A549 (cell line): ENCODE data around the gene RHOBTB1. TPM values are rescaled to one million over a fixed set of nuclear protein-coding genes. Genes with fewer than 3 reads are reported as not detected.
A peak's percentile ranks its signal among the peaks of the same experiment; 100 is the strongest.
"Not testable (repeated sequence)": the region's sequence is repeated elsewhere in the genome, so short reads cannot be mapped to it uniquely, and the experiment has no call there.

Experiments used
- ATAC-seq, 2 experiments: fragments of 200-7000 bp in 1 of 2; fragments of >200 bp in 1 of 2; cut with Nextera tagmentation in 1 of 2; cut with Tn5 transposase in 1 of 2; 3 replicates each; pipeline versions ENCODE4 v1.8.0 to v1.9.1; 2018 to 2020; ENCODE audit warnings: mild to moderate bottlenecking in 1 of 2, moderate library complexity in 1 of 2
- CTCF ChIA-PET: fragments of 300-600 bp; sonication (Branson Sonifier 250); formaldehyde crosslinking; extraction: SDS; loops from one replicate; lab custom pipeline; 2021; ENCODE audit warnings: antibody characterized with exemption, inconsistent platforms; lab: Yijun Ruan, JAX
- POLR2A ChIA-PET: fragments of 350-600 bp; formaldehyde crosslinking; extraction: SDS; loops from one replicate; lab custom pipeline; 2021; ENCODE audit warnings: antibody characterized with exemption, inconsistent platforms; lab: Yijun Ruan, JAX
- DNase-seq, 2 experiments: peaks; one replicate each; pipeline versions ENCODE4 v3.0.0 to v3.0.0-alpha.2; 2011 to 2016; ENCODE audit warnings: low read depth in 1 of 2, low spot score in 1 of 2
- FAIRE-seq: peaks from 2 replicates; lab custom pipeline; 2011; peaks lifted over from hg19 to GRCh38; lab: Jason Lieb, UNC
- H3K27ac ChIP-seq, 2 experiments: fragments of >200 bp; sonication (Bioruptor Twin); formaldehyde crosslinking; 3 replicates each; pipeline ENCODE4 v1.5.1; 2016 to 2017
- H3K4me1 ChIP-seq: fragments of >200 bp; sonication (Bioruptor Twin); formaldehyde crosslinking; 3 replicates; pipeline ENCODE4 v1.6.1; 2016
- H3K4me2 ChIP-seq: fragments of >200 bp; sonication (Bioruptor Twin); formaldehyde crosslinking; 3 replicates; pipeline ENCODE4 v1.6.1; 2016
- H3K4me3 ChIP-seq: fragments of >200 bp; sonication (Bioruptor Twin); formaldehyde crosslinking; 3 replicates; pipeline ENCODE4 v1.5.1; 2016
- H3K9me3 ChIP-seq: fragments of >200 bp; sonication (Bioruptor Twin); formaldehyde crosslinking; 3 replicates; pipeline ENCODE4 v1.6.1; 2016
- CEBPB ChIP-seq, 2 experiments: fragments of >200 bp in 1 of 2; sonication (Bioruptor Twin) in 1 of 2; formaldehyde crosslinking in 1 of 2; IDR thresholded peaks; 2 replicates each; pipeline ENCODE4 v1.6.1; 2012 to 2016
- CHD4 ChIP-seq: fragments of 200-600 bp; sonication (generic); IDR thresholded peaks from 2 replicates; pipeline ENCODE4 v1.6.1; 2016; ENCODE audit warnings: antibody characterized with exemption, mild to moderate bottlenecking, borderline replicate concordance
- EHF ChIP-seq: fragments of 250-450 bp; sonication (Bioruptor Pico); IDR thresholded peaks from 2 replicates; pipeline ENCODE4 v1.5.0; 2020; ENCODE audit warnings: mild to moderate bottlenecking
- FOSB ChIP-seq: fragments of 250-450 bp; sonication (Bioruptor Pico); IDR thresholded peaks from 2 replicates; pipeline ENCODE4 v1.5.0; 2020; ENCODE audit warnings: mild to moderate bottlenecking, moderate library complexity
- FOXS1 ChIP-seq: fragments of 250-450 bp; sonication (Bioruptor Pico); IDR thresholded peaks from 2 replicates; pipeline ENCODE4 v1.5.0; 2020; ENCODE audit warnings: mild to moderate bottlenecking, moderate library complexity
- GATA3 ChIP-seq: IDR thresholded peaks from 2 replicates; pipeline ENCODE4 v1.6.1; 2012; ENCODE audit warnings: borderline replicate concordance
- HDAC2 ChIP-seq: fragments of 200-600 bp; sonication (generic); IDR thresholded peaks from 2 replicates; pipeline ENCODE4 v1.6.1; 2016
- HOXB5 ChIP-seq: fragments of 250-450 bp; sonication (Bioruptor Pico); IDR thresholded peaks from 2 replicates; pipeline ENCODE4 v1.5.0; 2020; ENCODE audit warnings: mild to moderate bottlenecking, moderate library complexity
- JUNB ChIP-seq: fragments of >200 bp; sonication (Bioruptor Twin); formaldehyde crosslinking; IDR thresholded peaks from 2 replicates; pipeline ENCODE4 v1.6.1; 2016
- KDM1A ChIP-seq: fragments of 200-600 bp; sonication (generic); IDR thresholded peaks from 2 replicates; pipeline ENCODE4 v1.6.1; 2016; ENCODE audit warnings: low read depth, mild to moderate bottlenecking
- MAFK ChIP-seq: fragments of 450-650 bp; IDR thresholded peaks from 2 replicates; pipeline ENCODE4 v1.6.1; 2014; ENCODE audit not compliant: partially characterized antibody
- NR3C1 ChIP-seq: fragments of >200 bp; sonication (Bioruptor Twin); formaldehyde crosslinking; IDR thresholded peaks from 3 replicates; pipeline ENCODE4 v1.6.1; 2017
- POLR2A ChIP-seq: IDR thresholded peaks from 2 replicates; pipeline ENCODE4 v1.6.1; 2012; ENCODE audit warnings: mild to moderate bottlenecking, low read length
- POLR2AphosphoS2 ChIP-seq: conservative IDR thresholded peaks from 2 replicates; pipeline ENCODE4 v1.6.1; 2012; ENCODE audit warnings: low read length, improper control_type of control experiment, inconsistent platforms
- RAD21 ChIP-seq, 2 experiments: fragments of >200 bp in 1 of 2; sonication (Bioruptor Twin) in 1 of 2; formaldehyde crosslinking in 1 of 2; IDR thresholded peaks in 1 of 2; conservative IDR thresholded peaks in 1 of 2; 2 replicates in 1 of 2; 3 replicates in 1 of 2; pipeline ENCODE4 v1.6.1; 2012 to 2018; ENCODE audit warnings: inconsistent platforms in 1 of 2
- RARB ChIP-seq: fragments of 250-450 bp; sonication (Bioruptor Pico); IDR thresholded peaks from 2 replicates; pipeline ENCODE4 v1.8.0; 2021; ENCODE audit warnings: mild to moderate bottlenecking, moderate library complexity
- RNF2 ChIP-seq: fragments of 200-600 bp; sonication (generic); IDR thresholded peaks from 2 replicates; pipeline ENCODE4 v1.6.1; 2016; ENCODE audit warnings: low read depth, mild to moderate bottlenecking, antibody characterized with exemption, moderate library complexity, borderline replicate concordance
- TP53 ChIP-seq: fragments of 250-450 bp; sonication (Bioruptor Pico); IDR thresholded peaks from 2 replicates; pipeline ENCODE4 v1.5.0; 2021; ENCODE audit warnings: mild to moderate bottlenecking, moderate library complexity
- WGBS: methylation state at CpG from one replicate; pipeline ENCODE4 v1.1.6; 2017; ENCODE audit errors: missing lambda C conversion rate; 5-methylcytosine and 5-hydroxymethylcytosine counted together
- polyA plus RNA-seq, 4 experiments: library from polyadenylated mRNA; depleted of rRNA in 3 of 4; stranded (reverse); fragments of >200 nt; fragmentation: RNase III in 1 of 4; extraction: RNeasy Plus Mini Kit Qiagen cat#74134 plus additional on column Dnase treatment in 1 of 4; gene quantifications; 2 replicates in 3 of 4; 3 replicates in 1 of 4; pipeline ENCODE4 v1.2.3, GENCODE V29; 2011 to 2017
- TF ChIP-seq, protein P1 (sequence below): fragments of 450-650 bp; IDR thresholded peaks from 2 replicates; pipeline ENCODE4 v1.6.1; 2014; ENCODE audit warnings: antibody characterized with exemption
- TF ChIP-seq, protein P2 (sequence below): IDR thresholded peaks from 2 replicates; pipeline ENCODE4 v1.6.1; 2012; ENCODE audit warnings: low read depth, borderline replicate concordance

The RHOBTB1 gene
- polyA plus RNA-seq, 2 of the 4 experiments (the other 2 are of a cell fraction) = 6.6 to 24.7 TPM

DNA sequence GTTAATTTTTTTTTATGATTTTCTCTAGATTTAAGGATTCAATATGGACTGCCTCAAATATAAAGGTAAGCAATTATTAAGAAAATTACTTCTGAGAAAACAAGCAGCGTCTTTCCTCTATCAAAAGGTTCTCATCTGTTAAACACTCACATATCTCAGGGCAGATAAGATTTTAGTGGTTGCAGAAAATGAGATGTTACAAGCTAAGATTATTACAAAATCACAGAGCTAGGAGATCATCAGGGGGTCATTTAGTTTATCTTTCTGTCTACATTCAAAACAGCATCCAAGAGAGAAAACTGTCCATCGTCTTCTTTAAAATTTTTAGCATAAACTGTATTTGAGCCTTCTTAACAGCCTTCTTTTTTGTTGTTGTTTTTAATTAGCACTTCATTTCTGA lies 29.1 kb upstream of the RHOBTB1 start (continued):
- TF ChIP-seq, protein P1, sequence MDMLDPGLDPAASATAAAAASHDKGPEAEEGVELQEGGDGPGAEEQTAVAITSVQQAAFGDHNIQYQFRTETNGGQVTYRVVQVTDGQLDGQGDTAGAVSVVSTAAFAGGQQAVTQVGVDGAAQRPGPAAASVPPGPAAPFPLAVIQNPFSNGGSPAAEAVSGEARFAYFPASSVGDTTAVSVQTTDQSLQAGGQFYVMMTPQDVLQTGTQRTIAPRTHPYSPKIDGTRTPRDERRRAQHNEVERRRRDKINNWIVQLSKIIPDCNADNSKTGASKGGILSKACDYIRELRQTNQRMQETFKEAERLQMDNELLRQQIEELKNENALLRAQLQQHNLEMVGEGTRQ = no peak
- TF ChIP-seq RAD21 (conservative IDR thresholded peaks at IDR 0.05 in 1 of 2, IDR thresholded peaks at IDR 0.05 in 1 of 2) (no peak), GATA3 (no peak), RARB (CRISPR knock-in tag) (no peak), RNF2 (no peak), FOXS1 (no peak)

DNA sequence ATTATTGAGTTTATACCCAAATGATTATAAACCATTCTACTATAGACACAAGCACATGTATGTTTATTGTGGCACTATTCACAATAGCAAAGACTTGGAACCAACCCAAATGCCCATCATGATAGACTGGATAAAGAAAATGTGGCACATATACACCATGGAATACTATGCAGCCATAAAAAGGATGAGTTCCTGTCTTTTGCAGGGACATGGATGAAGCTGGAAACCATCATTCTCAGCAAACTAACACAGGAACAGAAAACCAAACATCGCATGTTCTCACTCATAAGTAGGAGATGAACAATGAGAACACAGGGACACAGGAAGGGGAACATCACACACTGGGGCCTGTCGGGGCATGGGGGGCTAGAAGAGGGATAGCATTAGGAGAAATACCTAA lies 28.2 kb upstream of the RHOBTB1 start:
- H3K9me3 ChIP-seq, DNase-seq, H3K27ac ChIP-seq, POLR2A ChIA-PET, H3K4me2 ChIP-seq, FAIRE-seq, H3K4me3 ChIP-seq, ATAC-seq: not testable (repeated sequence)
- H3K4me1 ChIP-seq = peaks cover 37% of the 10 kb centered on the region
- WGBS = 88% methylated on average over 2 of the region's 2 CpGs
- CTCF ChIA-PET = interaction anchor here (1.4 kb wide), 1 partner anchor 8 kb away, joined by 3 read pairs; no protein-coding TSS in a partner anchor

DNA sequence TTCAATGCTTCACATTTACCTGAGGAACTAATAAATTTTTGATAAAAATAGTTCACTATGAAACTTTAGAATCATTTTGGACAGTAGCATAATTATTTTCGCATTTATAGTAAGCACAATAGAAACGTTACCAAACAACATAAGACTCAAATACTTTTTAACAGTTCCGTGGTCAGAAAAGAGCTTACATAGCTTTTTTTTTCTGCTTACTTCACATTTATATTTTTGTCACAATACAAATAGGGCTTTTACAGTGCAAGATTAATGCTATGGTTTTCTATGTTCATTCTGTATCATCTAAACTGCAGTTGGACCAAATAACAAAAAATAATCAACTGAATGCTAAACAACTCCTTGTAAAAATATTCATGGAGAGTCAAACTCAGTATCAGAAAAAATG lies 26.5 kb upstream of the RHOBTB1 start:
- Histone ChIP-seq H3K4me3 (no peak overlapping the region), H3K4me1 (peaks cover 22% of the 10 kb centered on the region), H3K9me3 (no peaks in the 10 kb centered on the region), H3K4me2 (no peak overlapping the region), H3K27ac (no peak overlapping the region)
- FAIRE-seq (no peak), DNase-seq (no peak), ATAC-seq (no peak)
- POLR2A ChIA-PET = interaction anchor here (0.7 kb wide), 1 partner anchor 43 kb away, joined by 3 read pairs; no protein-coding TSS in a partner anchor
- TF ChIP-seq POLR2AphosphoS2 (no peak), FOSB (no peak), MAFK (peak; percentile 62), KDM1A (no peak), HOXB5 (CRISPR knock-in tag) (no peak)
- CTCF ChIA-PET = no interaction called here
- WGBS = 85% methylated on average over 3 of the region's 3 CpGs

DNA sequence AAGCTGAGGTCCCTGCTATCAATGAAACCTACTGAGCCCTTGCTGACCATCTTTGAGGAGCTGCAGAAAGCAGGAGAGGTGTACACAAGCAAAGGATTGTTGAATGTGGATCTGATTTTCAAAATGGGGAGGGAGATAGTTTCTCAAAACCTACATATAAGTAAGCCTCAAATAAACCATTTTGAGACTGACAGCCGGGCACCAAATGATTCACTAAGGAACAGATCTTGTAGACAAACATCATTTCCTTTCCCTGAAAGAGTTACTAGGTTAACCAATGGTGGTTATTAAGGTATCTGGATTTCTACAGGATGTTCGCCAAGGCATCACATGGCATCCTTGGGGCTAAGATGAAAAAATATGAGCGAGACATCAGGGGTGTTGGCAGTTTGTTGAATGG lies 24.5 kb upstream of the RHOBTB1 start:
- no peak overlapping the region for H3K4me2 ChIP-seq
- 91% methylated on average over 3 of the region's 3 CpGs for WGBS
- TF ChIP-seq CHD4 = no peak
- TF ChIP-seq, protein P2, sequence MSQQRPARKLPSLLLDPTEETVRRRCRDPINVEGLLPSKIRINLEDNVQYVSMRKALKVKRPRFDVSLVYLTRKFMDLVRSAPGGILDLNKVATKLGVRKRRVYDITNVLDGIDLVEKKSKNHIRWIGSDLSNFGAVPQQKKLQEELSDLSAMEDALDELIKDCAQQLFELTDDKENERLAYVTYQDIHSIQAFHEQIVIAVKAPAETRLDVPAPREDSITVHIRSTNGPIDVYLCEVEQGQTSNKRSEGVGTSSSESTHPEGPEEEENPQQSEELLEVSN = no peak
- no peak for TF ChIP-seq NR3C1
- no peak for TF ChIP-seq CEBPB (IDR thresholded peaks at IDR 0.05)
- no peak for TF ChIP-seq HDAC2
- TF ChIP-seq POLR2A = no peak
- TF ChIP-seq, protein P1 = no peak
- TF ChIP-seq RNF2 = no peak
- TF ChIP-seq TP53 (CRISPR knock-in tag) = no peak
- TF ChIP-seq EHF (CRISPR knock-in tag) = no peak
- no peak for TF ChIP-seq JUNB
- TF ChIP-seq, all 56 proteins: peak for 0
- Histone ChIP-seq H3K4me1 (peaks cover 23% of the 10 kb centered on the region), H3K4me3 (no peak overlapping the region), H3K9me3 (no peaks in the 10 kb centered on the region), H3K27ac (peak overlapping the region in 1 of 2 experiments; percentile 37; a peak in 2 of 6 replicates)
- CTCF ChIA-PET = no interaction called here
- no peak for ATAC-seq
- POLR2A ChIA-PET = no interaction called here
- FAIRE-seq = no peak
- DNase-seq = no peak
